Renal pelvis (tissue), 4 donors: ENCODE measurements around the gene PNLIP. TPM values are rescaled to one million over a fixed set of nuclear protein-coding genes. Genes with fewer than 3 reads are reported as not detected.

Source experiments
- DNase-seq: peaks from one replicate; pipeline ENCODE4 v3.0.0-alpha.2; 2013
- polyA plus RNA-seq, 3 donors: library from polyadenylated mRNA; unstranded; fragments of 120-200 nt; gene quantifications; one replicate each; pipeline ENCODE4 v1.2.1, GENCODE V29; 2013; ENCODE audit not compliant: insufficient read length in 3 of 3

The PNLIP gene
- polyA plus RNA-seq, 3 donors, result not detected

- DNase-seq, result no peak
Observed at GRCh38 chr10:116574797-116575196, 29.1 kb downstream of the PNLIP start.

GRCh38 chr10:116587878-116588591 is 42.3 kb downstream of the PNLIP start:
- no peak for DNase-seq

- no peak for DNase-seq
Observed at GRCh38 chr10:116588995-116589394, 43.3 kb downstream of the PNLIP start.

DNA sequence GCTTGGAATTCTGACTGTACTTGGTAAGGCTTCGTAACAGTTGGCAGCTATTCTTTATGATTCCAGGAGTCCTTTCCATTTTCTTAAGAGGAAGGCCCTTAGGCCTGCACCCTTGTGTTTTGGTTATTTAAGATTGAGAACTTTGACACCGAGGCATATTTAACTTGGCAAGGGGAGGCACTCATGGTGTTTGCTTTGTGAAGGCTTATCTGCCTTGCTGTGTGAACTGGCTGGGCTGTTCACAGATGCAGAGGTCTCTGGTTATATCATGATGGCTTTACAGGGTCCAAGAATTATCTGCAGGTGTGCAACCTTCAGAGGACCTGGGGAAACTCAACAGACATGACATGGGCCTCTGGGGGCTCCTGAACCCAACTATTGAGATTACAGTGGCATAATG is 44.2 kb downstream of the PNLIP start:
- DNase-seq, result no peak

GRCh38 chr10:116590590-116591444 is 45.1 kb downstream of the PNLIP start, which contains the start of gene PNLIPRP1:
PNLIPRP1 (plus strand) TSS chr10:116590959; CDS start chr10:116591130, 171 bp downstream.
- no peak for DNase-seq

DNA sequence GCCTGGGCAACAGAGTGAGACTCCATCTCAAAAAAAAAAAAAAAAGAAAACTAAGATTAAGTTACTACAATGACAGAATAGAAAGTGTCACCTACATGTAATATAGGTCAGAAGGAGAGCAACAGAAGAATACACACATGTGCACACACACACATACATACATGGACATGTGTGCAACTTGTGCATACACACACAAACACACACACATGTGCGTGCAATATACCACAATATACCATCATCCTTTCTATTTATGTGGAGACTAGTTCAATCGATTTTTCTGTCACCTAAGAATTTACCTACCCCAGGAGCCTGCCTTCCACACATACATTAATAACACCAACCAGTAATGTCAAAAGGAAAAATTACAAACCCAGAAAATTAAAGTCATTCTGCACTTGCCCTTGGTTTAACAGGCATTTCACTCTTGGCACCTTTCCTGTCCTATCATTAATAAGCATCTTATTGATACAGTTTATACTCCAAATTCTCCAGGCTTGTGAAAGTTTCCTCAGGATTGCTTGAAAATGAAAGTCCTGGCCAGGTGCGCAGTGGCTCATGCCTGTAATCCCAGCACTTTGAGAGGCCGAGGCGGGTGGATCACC is 47.5 kb downstream of the PNLIP start:
- DNase-seq, result no peak

DNA sequence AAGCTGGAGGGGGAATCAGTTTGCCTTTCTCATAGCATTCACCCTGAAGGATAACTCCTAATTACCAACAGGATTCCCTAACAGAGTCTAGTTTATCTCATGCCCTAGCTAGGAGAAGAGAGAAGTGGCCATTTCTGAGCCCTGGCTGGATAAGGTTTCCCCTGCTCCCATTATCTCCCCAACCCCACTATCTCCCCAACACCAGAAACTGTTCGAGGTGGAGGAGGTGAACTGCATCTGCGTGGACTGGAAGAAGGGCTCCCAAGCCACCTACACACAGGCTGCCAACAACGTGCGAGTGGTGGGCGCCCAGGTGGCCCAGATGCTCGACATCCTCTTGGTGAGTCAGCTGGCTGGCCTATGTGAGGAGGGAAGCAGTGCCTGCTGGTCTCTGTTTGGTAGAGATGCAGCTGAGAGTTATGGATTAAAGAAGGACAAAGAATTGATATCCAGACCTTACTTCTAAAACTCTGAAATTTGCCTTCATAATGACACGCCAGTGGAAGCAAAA is 48.8 kb downstream of the PNLIP start:
- no peak for DNase-seq

DNA sequence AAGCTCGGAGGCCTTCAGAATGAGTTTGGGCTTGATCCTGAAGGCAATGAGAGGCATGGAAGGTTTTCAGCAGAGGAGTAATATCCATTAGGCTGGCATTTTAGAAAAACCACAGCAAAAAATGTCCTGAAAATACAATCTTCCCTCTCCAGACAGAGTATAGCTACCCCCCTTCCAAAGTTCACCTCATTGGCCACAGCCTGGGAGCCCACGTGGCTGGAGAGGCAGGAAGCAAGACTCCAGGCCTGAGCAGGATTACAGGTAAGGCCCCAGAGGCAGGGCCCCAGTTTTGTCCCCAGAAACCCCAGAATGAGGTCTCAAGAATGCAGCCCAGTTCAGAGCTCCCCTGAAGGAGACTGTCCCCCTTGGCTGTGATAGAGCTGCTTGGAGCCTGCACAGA is 50.3 kb downstream of the PNLIP start:
- DNase-seq, result no peak

DNA sequence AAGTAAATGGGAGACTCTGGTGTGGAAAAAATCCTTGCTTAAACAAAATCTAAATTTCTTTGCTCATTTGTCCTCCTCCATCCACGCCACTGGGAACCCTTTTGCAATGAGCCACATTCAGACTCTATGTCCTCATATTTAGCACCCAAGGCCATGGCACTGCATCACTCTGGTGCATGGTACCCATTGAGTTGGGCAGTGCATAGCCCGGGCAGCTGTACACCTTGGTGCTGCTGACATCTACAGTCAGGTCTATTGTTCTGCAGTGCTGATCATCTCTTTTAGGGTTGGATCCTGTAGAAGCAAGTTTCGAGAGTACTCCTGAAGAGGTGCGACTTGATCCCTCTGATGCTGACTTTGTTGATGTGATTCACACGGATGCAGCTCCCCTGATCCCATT is 51.8 kb downstream of the PNLIP start:
- no peak for DNase-seq

DNA sequence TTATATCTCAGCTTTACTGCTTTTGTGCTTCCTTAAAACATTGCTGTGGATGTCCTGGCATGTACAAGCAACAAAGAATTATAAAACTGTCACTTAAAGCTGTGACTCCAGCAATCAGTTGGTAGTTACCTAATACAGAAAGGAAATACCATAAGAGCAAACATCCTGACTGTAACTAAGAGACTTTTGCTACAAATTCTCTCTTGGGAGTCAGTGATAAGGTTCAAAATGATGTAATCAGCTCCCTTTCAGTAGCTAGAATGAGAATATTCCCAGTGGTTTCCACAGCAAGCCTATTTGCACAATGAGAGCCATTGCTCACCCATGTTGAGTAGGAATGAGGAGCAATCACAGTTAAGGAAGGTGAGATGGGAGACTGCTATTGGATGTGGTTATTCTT is 52.6 kb downstream of the PNLIP start:
- DNase-seq, result no peak

GRCh38 chr10:116599991-116600390 is 54.3 kb downstream of the PNLIP start:
- DNase-seq, result no peak

DNA sequence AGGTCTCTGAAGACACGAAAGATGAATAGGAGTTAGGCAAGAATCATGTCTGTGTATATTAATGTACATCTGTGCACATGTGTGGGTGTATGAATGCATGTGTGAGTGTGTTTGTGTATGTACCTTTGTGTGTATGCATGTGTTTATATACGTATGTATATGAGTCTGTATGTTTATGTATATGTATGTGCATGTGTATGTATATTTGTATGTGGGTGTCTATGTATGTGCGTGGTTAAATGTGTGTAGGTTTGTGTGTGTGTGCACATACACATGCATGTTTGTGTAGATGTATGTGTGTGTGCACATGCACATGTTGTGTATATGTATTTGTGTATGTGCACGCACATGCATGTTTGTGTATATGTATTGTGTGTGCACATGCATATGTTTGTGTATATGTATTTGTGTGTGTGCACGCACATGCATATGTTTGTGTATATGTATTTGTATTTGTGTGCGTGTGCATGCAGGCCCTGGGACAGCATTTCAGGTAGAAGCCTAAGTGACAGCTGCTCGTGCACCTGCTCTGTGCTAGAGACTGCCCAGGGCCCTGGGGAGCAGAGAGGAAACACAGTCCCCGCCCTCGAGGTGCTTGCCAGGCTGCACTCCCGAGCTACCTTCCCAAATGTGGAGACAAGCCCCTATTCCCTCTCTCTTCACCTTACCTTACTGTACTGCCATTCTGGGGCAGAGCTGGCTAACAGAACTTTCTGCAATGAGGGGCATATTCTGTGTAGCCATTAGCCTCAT is 57.1 kb downstream of the PNLIP start:
- DNase-seq, result no peak

GRCh38 chr10:116606061-116606483 is 60.3 kb downstream of the PNLIP start:
- no peak for DNase-seq

DNA sequence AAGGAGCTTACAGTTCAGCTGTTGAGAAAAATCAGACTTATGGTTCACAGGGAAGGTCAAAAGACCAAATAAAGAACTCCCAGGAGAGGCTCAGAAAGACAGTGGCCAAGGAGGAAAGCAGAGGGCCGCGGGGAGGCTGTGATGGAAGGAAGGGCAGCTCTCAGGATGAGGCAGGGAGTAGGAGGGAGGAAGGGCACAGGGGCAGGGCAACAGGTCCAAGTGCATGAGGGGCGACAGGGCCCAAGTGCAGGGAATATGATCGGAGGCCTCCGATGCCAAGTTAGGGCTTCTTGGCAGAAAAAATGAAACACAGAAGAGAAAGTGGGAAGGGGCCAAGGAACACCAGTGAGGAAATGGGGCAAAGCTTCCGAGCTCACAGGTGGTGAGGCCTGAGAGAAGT is 61.6 kb downstream of the PNLIP start:
- DNase-seq, result no peak

- DNase-seq, result no peak
Observed at GRCh38 chr10:116608686-116609594, 63.2 kb downstream of the PNLIP start.

DNA sequence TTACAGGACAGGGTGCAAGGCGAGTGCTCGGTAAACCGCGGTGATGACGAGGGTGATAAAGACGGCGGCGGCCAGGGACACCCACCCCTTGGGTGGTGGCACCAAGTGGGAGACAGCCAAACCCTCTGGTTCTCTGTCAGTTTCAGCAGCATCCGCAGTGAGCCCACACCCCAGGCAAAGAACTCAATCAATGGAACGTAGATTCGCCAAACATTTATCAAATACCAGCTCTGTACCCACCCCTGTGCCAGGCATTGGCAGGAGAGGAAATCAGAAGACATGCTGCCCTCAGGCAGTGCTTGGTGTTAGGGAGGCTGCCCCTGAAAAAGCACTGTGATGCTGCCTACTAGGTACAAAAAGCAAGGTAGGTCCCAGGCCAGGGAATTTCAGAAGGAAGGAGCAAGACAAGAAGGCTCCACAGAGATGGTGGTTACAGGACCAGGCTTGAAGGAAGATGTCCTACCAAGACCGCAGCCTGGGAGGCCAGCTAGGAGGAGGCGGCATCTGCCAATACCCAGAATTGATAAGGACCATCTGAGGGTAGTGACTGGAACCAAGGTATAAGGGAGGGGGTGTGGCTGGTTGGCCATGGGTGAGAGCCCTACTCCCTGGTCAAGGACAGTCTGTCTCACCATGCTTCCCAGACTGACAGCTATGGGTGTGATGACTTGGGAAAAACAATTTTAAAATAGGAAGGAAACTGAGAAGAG is 64.9 kb downstream of the PNLIP start:
- no peak for DNase-seq

GRCh38 chr10:116611153-116611545 is 65.4 kb downstream of the PNLIP start:
- no peak for DNase-seq

GRCh38 chr10:116612107-116612769 is 66.5 kb downstream of the PNLIP start:
- DNase-seq, result no peak

GRCh38 chr10:116613471-116613870 is 67.7 kb downstream of the PNLIP start:
- DNase-seq, result no peak
